Measurements from ENCODE around the gene DACH1.

Gene DACH1

GRCh38 chr13:71488201-71488600, 378.8 kb downstream of the DACH1 start:
- DNase-seq (ENCODE audit: low spot score) = no peak

- DNase-seq (ENCODE audit: low spot score) = no peak
Observed at GRCh38 chr13:71485913-71486312, 381.1 kb downstream of the DACH1 start.

- DNase-seq (ENCODE audit: low spot score) = no peak
Observed at GRCh38 chr13:71483733-71484132, 383.3 kb downstream of the DACH1 start.

GRCh38 chr13:71481501-71481900, 385.5 kb downstream of the DACH1 start:
- DNase-seq (ENCODE audit: low spot score) = no peak

GRCh38 chr13:71481046-71481445, 386.0 kb downstream of the DACH1 start:
- DNase-seq (ENCODE audit: low spot score) = no peak

- no peak for DNase-seq (ENCODE audit: low spot score)
Observed at GRCh38 chr13:71477735-71478134, 389.3 kb downstream of the DACH1 start.

- no peak for DNase-seq (ENCODE audit: low spot score)
Observed at GRCh38 chr13:71474936-71475335, 392.1 kb downstream of the DACH1 start.

- no peak for DNase-seq (ENCODE audit: low spot score)
Observed at GRCh38 chr13:71469626-71470025, 397.4 kb downstream of the DACH1 start.

GRCh38 chr13:71464686-71465085, 402.3 kb downstream of the DACH1 start:
- no peak for DNase-seq (ENCODE audit: low spot score)

GRCh38 chr13:71461892-71462291, 405.1 kb downstream of the DACH1 start:
- no peak for DNase-seq (ENCODE audit: low spot score)

GRCh38 chr13:71460211-71460610, 406.8 kb downstream of the DACH1 start:
- no peak for DNase-seq (ENCODE audit: low spot score)

- no peak for DNase-seq (ENCODE audit: low spot score)
Observed at GRCh38 chr13:71459708-71460107, 407.3 kb downstream of the DACH1 start.

- no peak for DNase-seq (ENCODE audit: low spot score)
Observed at GRCh38 chr13:71457645-71458044, 409.4 kb downstream of the DACH1 start.

- no peak for DNase-seq (ENCODE audit: low spot score)
Observed at GRCh38 chr13:71456136-71456535, 410.9 kb downstream of the DACH1 start.

GRCh38 chr13:71454509-71454908, 412.5 kb downstream of the DACH1 start:
- DNase-seq (ENCODE audit: low spot score) = peak; percentile 3

GRCh38 chr13:71448080-71448630, 418.8 kb downstream of the DACH1 start:
- DNase-seq (ENCODE audit: low spot score) = no peak

GRCh38 chr13:71437704-71438103, 429.3 kb downstream of the DACH1 start:
- no peak for DNase-seq (ENCODE audit: low spot score)

GRCh38 chr13:71430681-71431080, 436.3 kb downstream of the DACH1 start:
- DNase-seq (ENCODE audit: low spot score) = no peak

- DNase-seq (ENCODE audit: low spot score) = no peak
Observed at GRCh38 chr13:71417205-71417604, 449.8 kb downstream of the DACH1 start.

- DNase-seq (ENCODE audit: low spot score) = no peak
Observed at GRCh38 chr13:71412231-71412630, 454.8 kb downstream of the DACH1 start.

- no peak for DNase-seq (ENCODE audit: low spot score)
Observed at GRCh38 chr13:71408416-71408815, 458.6 kb downstream of the DACH1 start.

GRCh38 chr13:71399631-71400215, 467.3 kb downstream of the DACH1 start:
- DNase-seq (ENCODE audit: low spot score) = no peak

- no peak for DNase-seq (ENCODE audit: low spot score)
Observed at GRCh38 chr13:71396149-71396548, 470.9 kb downstream of the DACH1 start.

- no peak for DNase-seq (ENCODE audit: low spot score)
Observed at GRCh38 chr13:71395053-71395452, 472.0 kb downstream of the DACH1 start.

Data from activated CD4-positive, alpha-beta T cell treated with anti-CD3 and anti-CD28 coated beads, Interleukin-2, Interleukin-4, amounts not matched to agents 100 ng/mL and 50 ng/mL, durations not matched to agents 16 hours and 8 hours (primary cell).